NCI-H1105 treated with DMSO at 0.1 percent for 48 hours (cell line): Measurements from ENCODE around the gene PDE6B.
"Not testable (repeated sequence)": the region's sequence is repeated elsewhere in the genome, so short reads cannot be mapped to it uniquely, and the experiment has no call there.

Source experiments
- DNase-seq: peaks from one replicate; lab custom pipeline; 2025; lab: John Stamatoyannopoulos, UW

Gene PDE6B

GRCh38 chr4:669806-670559 is 44.6 kb downstream of the PDE6B start:
- not testable (repeated sequence) for DNase-seq

GRCh38 chr4:671769-672168 is 46.4 kb downstream of the PDE6B start:
- DNase-seq: no peak

GRCh38 chr4:673349-674091 is 48.1 kb downstream of the PDE6B start:
- DNase-seq: no peak

GRCh38 chr4:674172-675035 is 49.0 kb downstream of the PDE6B start, which contains the start of the genes ATP5ME and MYL5:
Gene ATP5ME (minus strand): TSS chr4:674276. CDS start chr4:674247, 29 bp downstream.
Gene MYL5 (plus strand): TSS chr4:674542. CDS start chr4:678027, 3,485 bp downstream.
- DNase-seq: peak; percentile 86

GRCh38 chr4:675036-675882 is 49.9 kb downstream of the PDE6B start:
- DNase-seq: no peak

GRCh38 chr4:675980-676870 is 50.9 kb downstream of the PDE6B start:
- no peak for DNase-seq

- DNase-seq: no peak
Observed at GRCh38 chr4:676871-677235, 51.5 kb downstream of the PDE6B start.

- DNase-seq: no peak
Observed at GRCh38 chr4:677431-678293, 52.3 kb downstream of the PDE6B start.

- DNase-seq: no peak
Observed at GRCh38 chr4:678331-679103, 53.1 kb downstream of the PDE6B start.

- no peak for DNase-seq
Observed at GRCh38 chr4:679104-679481, 53.7 kb downstream of the PDE6B start.

GRCh38 chr4:679629-680028 is 54.3 kb downstream of the PDE6B start:
- no peak for DNase-seq

GRCh38 chr4:680091-680490 is 54.7 kb downstream of the PDE6B start:
- no peak for DNase-seq

GRCh38 chr4:680551-680927 is 55.2 kb downstream of the PDE6B start:
- no peak for DNase-seq

- peak; percentile 18 for DNase-seq
Observed at GRCh38 chr4:680928-681645, 55.7 kb downstream of the PDE6B start.

- DNase-seq: peak; percentile 27
Observed at GRCh38 chr4:681736-682451, 56.5 kb downstream of the PDE6B start.

GRCh38 chr4:682490-683172 is 57.3 kb downstream of the PDE6B start:
- DNase-seq: no peak
